Measurements from ENCODE around the gene MASP1. TPM values are rescaled to one million over a fixed set of nuclear protein-coding genes. Genes with fewer than 3 reads are reported as not detected.

The MASP1 gene
- total and polyA plus RNA-seq, 2 experiments from 2014 or later = 1.6 to 3.0 TPM

GRCh38 chr3:187186375-187186774 lies 105.2 kb downstream of the MASP1 start:
- Mint-ChIP-seq H3K27me3 (ENCODE audit: insufficient read depth, low read depth, poor library complexity) (no peaks in the 10 kb centered on the region), H3K36me3 (ENCODE audit: low read depth) (no peaks in the 10 kb centered on the region; the same call in 2 of the 3 replicates), H3K4me3 (no peak overlapping the region), H3K9me3 (no peaks in the 10 kb centered on the region; the same call in 2 of the 3 replicates), H3K27ac (no peak overlapping the region), H3K4me1 (peaks cover 52% of the 10 kb centered on the region)
- H3K4me2 ChIP-seq = peak overlapping the region; percentile 31
- H3K27ac ChIP-seq (ENCODE audit: low read depth) = peak overlapping the region; percentile 99
- no peaks in the 10 kb centered on the region for H3K36me3 ChIP-seq (ENCODE audit: insufficient read depth)
- H3F3A ChIP-seq (replicated peaks; ENCODE audit: low read depth) = peaks cover 9% of the 10 kb centered on the region
- no peak for TF ChIP-seq ETS1 (IDR thresholded peaks at IDR 0.05)
- no peak for TF ChIP-seq STAT1 (IDR thresholded peaks at IDR 0.05; ENCODE audit: unreplicated experiment)
- no peak for TF ChIP-seq NANOG (IDR thresholded peaks at IDR 0.05; ENCODE audit: borderline replicate concordance)
- TF ChIP-seq ZNF462 (CRISPR knock-in tag; IDR thresholded peaks at IDR 0.05) = no peak
- TF ChIP-seq CREB1 (CRISPR knock-in tag; IDR thresholded peaks at IDR 0.05; ENCODE audit: low read depth) = no peak
- TF ChIP-seq ZNF114 (CRISPR knock-in tag; IDR thresholded peaks at IDR 0.05) = no peak
- no peak for TF ChIP-seq ZNF331 (CRISPR knock-in tag; IDR thresholded peaks at IDR 0.05; ENCODE audit: low read depth)
- no peak for TF ChIP-seq JUNB (IDR thresholded peaks at IDR 0.05; ENCODE audit: unreplicated experiment)
- no peak for TF ChIP-seq EZH2 (IDR thresholded peaks at IDR 0.05; ENCODE audit: low read depth, unreplicated experiment)
- TF ChIP-seq REST (IDR thresholded peaks at IDR 0.05; ENCODE audit: unreplicated experiment) = no peak
- no peak for TF ChIP-seq CTCF (conservative IDR thresholded peaks at IDR 0.05; ENCODE audit: low read depth in 2 of 2)
- no peak for TF ChIP-seq POLR2AphosphoS5 (IDR thresholded peaks at IDR 0.05; ENCODE audit: low read depth)
- no peak for TF ChIP-seq EZH2phosphoT487 (IDR thresholded peaks at IDR 0.05; ENCODE audit: unreplicated experiment)
- no peaks in the 10 kb centered on the region for H3K27me3 ChIP-seq (ENCODE audit: insufficient read depth)
- peaks cover 36% of the 10 kb centered on the region for H3K9me2 ChIP-seq (ENCODE audit: insufficient read depth)
- no peaks in the 10 kb centered on the region for H4K20me1 ChIP-seq (replicated peaks; ENCODE audit: insufficient read depth)
- peaks cover 4% of the 10 kb centered on the region; the same call in 1 of the 2 replicates for H3K79me2 ChIP-seq (replicated peaks; ENCODE audit: insufficient read depth)
- no peak for DNase-seq (ENCODE audit: low spot score)
- H3K4me1 ChIP-seq (ENCODE audit: insufficient read depth) = peaks cover 54% of the 10 kb centered on the region
- H2AFZ ChIP-seq = no peak overlapping the region
- H3K4me3 ChIP-seq = no peak overlapping the region
- ATAC-seq = no peak
